MM.1S (cell line): ENCODE results near the gene IRS1.

Experiments
- EZH2 ChIP-seq: fragments of 300-600 bp; sonication (generic); optimal IDR thresholded peaks from 2 replicates; pipeline ENCODE3; 2017; ENCODE audit warnings: low read depth, mild to moderate bottlenecking, antibody characterized with exemption, low read length, mixed read lengths
- TF ChIP-seq, protein P1 (sequence below): fragments of 300-600 bp; sonication (generic); IDR thresholded peaks from 2 replicates; pipeline ENCODE4 v1.5.1; 2016; ENCODE audit warnings: antibody characterized with exemption, low read length, mixed read lengths

DNA sequence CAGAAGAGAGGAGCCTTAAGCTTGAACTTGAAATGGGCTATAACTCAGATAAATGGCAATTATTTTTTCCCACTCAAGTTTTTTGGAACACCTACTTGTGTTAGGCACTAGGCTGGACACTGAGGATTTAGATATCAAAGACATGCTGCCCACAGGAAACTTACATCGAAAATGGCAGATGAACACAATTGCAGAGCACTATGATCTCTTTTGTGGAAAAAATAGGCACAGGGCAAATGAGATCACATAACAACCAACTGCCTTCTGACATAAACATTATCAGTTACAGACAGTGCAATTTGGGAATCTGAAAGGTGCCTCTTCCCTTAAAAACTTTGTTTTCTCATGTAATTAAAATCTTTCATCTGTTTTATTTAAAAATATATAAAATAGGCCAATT lies 3.8 kb upstream of the IRS1 start:
- TF ChIP-seq, protein P1, sequence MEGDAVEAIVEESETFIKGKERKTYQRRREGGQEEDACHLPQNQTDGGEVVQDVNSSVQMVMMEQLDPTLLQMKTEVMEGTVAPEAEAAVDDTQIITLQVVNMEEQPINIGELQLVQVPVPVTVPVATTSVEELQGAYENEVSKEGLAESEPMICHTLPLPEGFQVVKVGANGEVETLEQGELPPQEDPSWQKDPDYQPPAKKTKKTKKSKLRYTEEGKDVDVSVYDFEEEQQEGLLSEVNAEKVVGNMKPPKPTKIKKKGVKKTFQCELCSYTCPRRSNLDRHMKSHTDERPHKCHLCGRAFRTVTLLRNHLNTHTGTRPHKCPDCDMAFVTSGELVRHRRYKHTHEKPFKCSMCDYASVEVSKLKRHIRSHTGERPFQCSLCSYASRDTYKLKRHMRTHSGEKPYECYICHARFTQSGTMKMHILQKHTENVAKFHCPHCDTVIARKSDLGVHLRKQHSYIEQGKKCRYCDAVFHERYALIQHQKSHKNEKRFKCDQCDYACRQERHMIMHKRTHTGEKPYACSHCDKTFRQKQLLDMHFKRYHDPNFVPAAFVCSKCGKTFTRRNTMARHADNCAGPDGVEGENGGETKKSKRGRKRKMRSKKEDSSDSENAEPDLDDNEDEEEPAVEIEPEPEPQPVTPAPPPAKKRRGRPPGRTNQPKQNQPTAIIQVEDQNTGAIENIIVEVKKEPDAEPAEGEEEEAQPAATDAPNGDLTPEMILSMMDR = no peak
- no peak for TF ChIP-seq EZH2
